ENCODE data around the gene PRKAR1B.
"Not testable (repeated sequence)": the region's sequence is repeated elsewhere in the genome, so short reads cannot be mapped to it uniquely, and the experiment has no call there.

PRKAR1B gene

DNA sequence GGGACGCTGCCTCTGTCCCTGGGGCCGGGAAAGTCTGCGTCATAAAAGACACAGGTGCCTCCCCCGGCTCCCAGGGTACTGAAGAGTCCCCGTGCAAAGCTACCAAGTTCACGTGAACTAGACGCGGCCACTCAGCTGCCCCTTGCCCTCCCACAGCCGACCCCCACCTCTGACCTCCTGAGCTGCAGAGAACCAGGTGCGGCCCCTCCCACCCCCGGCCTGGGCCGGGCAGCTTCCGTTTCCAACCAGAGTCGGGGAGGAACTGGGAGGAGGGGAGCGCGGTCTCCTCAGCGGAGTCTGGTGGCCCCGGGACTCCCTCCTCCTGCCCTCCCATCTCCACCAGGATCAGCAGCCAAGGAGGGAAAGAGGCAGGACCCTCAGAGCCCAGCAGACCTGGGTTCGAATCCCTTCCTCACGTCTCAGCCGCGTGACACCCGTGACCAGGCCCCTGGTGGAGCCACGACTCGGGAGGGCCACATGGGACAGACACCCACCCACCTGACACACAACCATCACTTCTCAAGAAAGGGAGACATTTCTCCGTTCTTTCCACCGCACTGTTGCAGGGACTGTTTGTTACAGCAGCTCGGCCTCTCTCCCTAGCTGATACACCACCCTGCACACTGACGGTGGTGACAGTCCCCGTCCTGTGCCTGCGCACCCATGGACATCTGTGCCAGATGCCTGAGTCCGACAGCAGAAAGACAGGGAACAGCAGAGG, 170.1 kb downstream of the PRKAR1B start:
- DNase-seq (ENCODE audit: low read depth): no peak

DNA sequence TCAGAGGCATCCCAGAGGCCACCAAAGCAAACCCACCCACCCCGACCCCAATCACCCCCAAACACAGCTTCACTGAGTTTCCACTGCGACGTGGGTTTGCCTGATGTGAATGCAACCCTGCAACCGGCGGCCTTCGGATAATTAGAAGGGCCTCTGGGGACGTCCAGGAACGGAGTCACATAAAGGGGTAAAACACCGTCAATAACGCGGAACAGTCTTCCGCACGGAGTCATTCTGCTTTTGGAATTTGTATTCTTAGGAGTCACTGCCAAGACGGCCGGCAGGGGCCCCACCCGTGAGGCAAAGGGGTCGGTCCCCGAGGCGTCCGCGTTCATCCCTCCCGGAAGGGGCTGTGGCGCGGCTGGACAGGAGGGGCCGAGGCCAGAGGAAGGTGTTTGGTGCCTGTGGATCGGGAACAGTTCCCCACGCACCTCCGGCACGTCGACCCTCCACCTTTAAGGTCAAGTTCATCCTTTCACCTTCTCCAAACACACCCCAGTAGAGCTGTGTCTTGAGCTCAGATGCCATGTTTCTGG, 170.7 kb downstream of the PRKAR1B start:
- no peak for DNase-seq (ENCODE audit: low read depth)

DNA sequence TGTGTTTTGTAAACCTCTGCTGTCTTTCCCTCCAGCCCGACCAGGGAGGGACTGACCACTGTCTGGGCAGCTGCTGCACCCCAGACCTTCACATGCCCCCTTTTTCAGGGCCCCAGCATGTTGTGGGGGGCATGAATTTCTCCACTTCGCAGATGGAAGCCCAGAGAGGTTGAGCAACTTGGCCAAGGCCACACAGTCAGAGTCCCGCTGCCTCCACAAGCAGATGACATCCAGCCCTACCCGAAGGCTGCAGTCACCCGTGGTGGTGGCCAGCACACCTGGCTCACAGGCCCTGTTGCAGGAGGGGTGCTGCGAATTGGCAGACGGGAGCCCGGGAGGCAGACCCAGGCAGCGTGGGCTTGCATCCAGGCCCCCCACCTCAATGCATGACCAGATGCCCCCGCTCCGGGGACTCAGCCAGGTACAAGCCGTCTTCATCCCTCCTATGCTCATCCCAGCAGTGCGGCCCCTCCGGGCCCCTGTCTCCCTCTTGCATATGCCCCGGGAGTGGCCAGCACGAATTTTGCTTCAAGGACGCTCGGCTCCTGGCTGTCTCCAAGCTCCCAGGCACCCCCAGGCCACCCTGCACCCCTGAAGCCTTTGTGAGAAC, 171.4 kb downstream of the PRKAR1B start:
- no peak for DNase-seq (ENCODE audit: low read depth)

DNA sequence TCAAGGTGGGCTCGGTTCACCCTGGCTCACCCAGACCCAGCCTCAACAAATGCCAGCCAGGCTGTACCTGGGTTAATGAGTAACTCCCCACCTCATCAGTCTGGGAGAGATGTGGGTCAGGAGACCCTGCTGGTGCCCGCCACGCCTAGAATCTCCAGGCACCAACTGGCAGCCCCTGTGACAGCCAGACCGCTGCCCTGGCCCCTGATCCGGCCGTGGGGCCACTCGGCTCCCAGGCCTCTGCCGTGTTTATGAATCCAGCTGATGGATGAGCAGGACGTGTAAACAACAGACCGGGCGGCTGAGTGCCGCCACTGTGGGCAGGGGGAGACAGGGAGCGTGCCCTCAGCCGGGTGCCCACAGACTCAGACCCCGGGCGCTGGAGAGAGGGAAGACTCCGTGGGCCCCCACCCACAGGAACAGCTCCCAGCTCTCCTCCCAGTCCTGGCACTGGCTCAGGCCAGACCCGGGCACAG, 173.4 kb downstream of the PRKAR1B start:
- DNase-seq (ENCODE audit: low read depth): no peak

DNA sequence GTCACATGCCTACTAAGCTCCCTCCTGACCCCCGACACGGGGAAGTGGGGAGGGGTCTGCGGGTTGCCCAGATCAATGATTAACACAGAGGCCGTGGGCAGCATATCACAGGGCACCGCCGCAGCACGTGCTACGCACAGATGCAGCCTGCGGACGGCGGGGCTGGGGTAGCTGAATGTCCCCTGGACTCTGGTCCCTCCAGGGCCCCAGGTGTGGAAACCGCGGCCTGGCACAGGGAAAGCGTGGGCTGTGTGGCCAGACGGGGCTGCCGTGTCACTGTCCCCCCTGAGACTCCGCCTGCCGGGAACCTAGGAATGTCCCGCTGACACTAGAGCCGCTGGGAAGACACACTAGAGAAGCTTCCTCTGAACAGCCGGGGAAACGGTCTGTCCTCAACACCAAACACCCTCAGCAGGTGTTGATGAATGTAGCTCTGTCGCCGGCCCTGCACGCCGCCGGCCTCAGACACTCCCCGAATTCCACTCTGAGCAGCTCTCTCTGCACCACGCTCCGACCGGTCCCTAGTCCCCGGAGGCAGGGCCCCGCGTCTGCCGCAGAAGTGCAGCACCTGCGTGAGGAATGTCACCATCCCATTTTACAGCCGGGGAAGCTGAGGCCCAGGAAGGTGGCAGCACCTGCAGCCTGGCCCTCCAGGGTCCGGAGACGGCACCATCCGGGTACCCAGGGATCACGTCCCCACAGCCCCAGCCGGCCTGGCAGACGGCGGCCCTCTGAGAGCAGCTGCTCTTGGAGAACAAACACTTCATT, 174.0 kb downstream of the PRKAR1B start:
- DNase-seq (ENCODE audit: low read depth): no peak

DNA sequence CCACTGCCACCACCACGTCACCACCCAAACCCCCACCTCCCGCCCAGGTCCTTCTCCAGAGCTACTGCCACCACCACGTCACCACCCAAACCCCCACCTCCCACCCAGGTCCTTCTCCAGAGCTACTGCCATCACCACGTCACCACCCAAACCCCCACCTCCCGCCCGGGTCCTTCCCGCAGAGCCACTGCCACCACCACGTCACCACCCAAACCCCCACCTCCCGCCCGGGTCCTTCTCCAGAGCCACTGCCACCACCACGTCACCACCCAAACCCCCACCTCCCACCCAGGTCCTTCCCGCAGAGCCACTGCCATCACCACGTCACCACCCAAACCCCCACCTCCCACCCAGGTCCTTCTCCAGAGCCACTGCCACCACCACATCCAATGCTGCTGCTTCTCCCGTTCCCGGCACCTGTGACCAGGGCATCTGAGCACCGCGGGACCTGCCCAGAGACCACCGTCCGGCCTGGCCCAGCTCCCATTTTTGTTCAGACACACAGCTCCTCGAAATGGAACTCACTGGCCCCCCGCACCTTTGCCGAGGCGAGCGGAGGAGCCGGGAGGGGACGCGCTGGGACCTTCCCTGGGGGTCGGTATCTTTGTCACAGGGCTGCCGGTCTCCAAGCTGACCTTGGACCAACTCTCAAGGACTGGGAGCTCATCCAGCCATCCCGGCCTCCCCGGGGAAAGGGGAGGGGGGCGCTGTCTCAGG, 174.8 kb downstream of the PRKAR1B start:
- not testable (repeated sequence) for DNase-seq (ENCODE audit: low read depth)

DNA sequence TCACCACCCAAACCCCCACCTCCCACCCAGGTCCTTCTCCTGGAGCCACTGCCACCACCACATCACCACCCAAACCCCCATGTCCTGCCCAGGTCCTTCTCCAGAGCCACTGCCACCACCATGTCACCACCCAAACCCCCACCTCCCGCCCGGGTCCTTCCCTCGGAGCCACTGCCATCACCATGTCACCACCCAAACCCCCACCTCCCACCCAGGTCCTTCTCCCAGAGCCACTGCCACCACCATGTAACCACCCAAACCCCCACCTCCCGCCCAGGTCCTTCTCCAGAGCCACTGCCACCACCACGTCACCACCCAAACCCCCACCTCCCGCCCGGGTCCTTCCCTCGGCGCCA, 175.5 kb downstream of the PRKAR1B start:
- not testable (repeated sequence) for DNase-seq (ENCODE audit: low read depth)

DNA sequence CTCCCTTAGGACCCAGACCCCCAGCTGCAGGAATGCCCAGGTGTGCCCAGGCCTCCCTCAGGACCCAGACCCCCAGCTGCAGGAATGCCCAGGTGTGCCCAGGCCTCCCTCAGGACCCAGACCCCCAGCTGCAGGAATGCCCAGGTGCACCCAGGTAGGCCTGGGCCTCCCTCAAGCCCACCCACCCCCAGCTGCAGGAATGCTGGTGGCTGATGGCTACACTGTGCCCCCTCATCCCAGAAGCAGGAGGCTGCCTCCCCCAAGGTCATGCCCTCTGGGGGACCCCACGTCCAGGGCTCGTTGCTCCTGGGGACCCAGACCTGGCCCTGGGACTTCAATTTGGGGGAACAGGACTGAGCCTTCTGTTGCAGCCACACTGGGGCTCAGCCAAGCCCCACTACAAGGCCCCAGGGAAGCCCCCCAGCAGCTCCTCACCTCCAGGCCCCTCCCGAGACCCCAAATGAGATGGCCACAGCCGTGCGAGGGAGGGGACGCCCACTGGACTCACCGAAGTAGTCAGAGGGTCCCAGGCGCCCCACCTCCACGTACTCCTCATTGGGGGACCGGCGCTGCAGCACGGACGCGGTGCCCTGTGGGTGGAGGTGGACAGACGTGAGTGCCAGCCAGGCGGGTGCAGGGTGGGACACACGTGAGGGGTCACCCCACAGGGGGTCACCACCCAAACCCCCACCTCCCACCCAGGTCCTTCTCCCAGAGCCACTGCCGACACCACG, 176.0 kb downstream of the PRKAR1B start:
- DNase-seq (ENCODE audit: low read depth): no peak

DNA sequence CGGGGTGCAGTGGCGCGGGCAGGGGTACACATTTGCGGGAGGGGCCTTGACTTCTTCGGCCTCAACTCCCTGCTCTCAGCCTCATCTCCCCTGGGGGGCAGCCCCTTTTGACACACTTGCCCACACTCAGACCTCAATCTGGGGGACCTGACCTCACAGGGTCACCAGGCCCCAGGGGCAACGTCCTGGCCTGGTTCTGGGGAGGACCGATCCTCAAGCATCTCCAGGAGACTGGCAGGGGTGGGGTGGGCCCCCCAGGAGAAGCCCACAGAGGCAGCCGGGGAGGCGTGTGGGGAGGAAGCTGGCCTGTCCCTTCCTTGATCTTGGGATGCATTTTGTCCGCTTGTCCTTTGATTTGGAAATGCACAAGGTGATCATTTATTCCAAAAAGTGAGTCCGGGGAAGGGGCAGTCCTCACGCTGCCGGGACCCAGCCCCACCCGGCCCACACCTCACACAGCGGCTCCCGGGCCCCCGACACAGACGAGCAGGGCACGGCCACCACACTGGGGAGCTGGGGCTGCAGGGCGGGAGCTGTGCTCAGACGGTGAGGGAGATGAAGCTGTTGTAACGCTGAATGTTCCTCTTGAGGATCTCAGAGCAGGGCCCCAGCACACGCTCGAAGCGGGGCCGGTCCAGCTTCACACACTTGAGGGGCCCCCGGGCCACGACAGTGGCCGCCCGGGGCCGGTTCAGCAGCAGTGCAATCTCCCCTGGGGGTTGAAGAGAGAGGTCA, 177.0 kb downstream of the PRKAR1B start:
- DNase-seq (ENCODE audit: low read depth): no peak

DNA sequence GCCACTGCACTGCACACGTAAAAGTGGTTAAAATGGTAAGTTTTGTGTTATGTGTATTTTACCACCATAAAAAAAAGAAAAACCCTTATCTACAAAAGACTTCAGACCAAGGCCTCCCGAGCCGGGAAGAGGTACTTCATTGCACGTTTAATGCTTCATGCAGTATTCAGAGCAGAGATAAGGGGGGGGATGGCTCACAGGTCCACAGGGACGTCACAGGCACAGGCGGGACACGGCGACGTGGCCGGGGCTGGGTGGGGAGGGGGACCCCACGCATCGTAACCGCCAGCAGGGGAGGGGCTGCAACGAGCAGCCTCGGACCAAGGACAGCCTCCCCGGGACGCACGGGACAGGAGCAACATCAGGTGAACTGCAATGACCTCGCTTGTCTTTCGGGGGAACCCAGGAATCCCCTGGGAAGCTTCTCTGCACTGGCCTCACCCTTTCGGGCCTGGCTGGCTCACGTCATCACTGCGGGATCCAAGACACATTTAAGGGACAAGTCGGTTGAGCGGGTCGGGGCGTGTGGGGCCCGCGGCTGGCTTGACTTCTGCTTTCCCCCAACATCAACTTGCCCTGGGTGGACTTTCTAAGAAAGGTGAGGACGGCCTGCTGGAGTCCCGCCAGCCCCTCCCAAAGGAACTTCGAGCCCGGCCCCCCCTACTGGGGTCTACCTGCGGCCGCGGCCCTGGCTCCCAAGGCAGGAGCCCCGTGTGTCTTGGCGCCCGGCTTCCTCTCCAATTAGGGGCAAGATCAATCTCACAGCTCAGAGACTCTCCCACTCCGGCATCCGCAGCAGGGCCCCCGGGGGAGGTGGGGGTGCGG, 177.8 kb downstream of the PRKAR1B start:
- no peak for DNase-seq (ENCODE audit: low read depth)

DNA sequence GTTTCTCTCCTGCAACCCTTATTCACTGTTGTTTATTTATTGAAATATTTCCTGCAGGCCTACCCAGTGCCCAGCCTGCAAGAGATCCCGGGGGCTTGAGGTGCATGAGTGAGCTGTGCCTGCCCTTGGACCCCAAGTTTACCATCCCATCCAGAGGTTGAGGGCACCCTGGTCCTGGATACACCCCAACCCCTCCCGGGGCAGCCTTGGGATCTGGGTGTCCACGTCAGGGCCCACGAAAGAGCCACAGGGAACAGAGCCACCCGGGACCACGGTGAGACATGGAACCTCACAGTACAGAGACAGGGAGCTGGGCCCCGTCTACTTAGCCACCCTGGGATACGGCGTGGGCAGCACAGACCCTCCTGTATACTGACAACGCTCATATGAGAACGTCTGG, 178.7 kb downstream of the PRKAR1B start:
- no peak for DNase-seq (ENCODE audit: low read depth)

DNA sequence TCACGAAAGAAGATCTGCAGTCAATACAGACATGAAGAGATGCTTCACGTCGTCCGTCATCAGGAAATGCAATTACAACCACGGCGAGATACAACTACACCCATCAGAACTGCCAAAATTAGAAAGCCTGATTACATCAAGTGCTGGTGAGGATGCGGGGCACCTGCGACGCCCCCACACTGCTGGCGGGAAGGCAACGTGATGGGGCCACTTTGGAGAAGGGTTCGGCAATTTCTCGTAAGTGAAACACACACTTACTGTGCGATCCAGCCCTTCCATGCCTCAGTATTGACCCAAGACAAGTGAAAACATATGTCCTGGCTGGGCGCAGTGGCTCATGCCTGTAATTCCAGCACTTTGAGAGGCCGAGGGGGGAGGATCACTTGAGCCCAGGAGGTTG, 181.6 kb downstream of the PRKAR1B start:
- DNase-seq (ENCODE audit: low read depth): no peak

DNA sequence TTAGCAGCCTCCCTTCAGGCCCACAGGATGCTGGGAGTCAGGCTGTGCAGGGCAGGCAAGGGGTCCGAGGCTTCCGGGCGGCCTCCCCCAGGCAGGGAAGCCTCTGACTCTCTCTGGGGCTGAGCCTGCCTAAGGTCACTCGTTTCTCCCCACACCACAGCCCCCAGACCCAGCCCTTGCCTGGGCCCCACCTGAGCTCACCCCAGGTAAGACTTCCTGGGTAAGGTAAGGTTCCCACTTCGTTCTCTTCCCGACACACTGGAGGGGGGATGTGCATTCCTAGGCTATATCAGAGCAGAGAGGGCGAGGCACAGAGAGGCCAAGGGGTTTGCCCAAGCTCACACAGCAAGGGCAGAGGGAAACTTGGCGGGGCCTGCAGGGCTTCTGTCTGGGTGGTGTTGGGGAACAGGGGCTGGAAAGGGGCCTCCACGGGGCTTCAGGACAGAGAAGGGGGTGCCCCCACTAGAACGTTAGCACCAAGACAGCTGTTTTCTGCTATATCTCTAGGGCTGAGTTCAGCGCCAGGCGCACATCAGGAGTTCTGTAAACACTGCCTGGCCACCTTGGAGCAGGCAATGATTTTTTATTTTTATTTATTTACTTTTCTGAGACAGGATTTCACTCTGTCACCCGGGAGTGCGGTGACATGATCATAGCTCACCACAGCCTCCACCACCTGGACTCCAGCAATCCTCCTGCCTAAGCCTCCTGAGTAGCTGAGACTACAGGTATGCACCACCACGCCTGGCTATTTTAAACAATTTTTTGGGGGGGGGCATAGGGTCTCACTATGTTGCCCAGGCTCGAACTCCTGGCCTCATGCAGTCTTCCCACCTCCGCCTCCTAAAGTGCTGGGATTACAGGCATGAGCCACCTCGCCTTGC, 182.5 kb downstream of the PRKAR1B start:
- DNase-seq (ENCODE audit: low read depth): no peak

DNA sequence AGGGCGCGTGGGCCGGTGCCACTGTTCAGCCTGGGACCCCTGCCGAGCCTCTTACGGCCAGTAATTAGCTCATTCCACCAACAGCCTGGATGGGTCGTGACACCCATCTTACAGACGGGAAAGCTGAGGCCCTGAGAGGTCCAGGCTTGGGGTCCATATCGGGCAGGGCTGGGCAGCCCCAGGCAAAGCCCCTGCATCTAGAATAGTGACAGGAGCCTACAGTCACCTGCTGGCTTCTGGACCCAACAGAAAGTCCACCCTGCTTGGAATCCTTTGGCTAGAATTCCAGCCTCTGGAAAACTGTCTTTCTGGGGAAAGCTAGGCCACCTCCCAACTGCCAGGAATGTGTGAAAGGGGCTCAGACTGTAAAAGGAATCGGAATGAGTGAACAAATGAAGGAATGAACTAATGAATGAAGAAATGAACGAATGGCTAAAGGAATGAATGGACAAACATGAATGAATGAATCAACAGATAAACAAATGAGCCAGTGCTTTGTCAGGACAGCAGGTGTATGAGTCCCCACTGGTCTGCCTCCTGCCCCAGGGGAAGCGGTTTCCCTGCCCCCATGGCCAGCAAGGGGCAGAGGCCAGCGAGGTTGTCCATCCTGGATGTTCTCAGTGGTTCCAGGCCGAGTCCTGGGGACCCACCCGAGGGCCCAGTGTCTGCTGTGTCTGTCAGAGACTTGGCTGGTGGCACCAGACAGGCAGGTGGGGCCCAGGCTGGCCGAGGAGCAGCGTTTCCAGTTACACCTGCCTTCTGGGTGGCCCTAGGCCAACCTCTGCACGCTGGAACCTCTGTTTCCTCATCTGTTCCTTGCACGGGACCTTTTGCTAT, 183.4 kb downstream of the PRKAR1B start:
- DNase-seq (ENCODE audit: low read depth): no peak

DNA sequence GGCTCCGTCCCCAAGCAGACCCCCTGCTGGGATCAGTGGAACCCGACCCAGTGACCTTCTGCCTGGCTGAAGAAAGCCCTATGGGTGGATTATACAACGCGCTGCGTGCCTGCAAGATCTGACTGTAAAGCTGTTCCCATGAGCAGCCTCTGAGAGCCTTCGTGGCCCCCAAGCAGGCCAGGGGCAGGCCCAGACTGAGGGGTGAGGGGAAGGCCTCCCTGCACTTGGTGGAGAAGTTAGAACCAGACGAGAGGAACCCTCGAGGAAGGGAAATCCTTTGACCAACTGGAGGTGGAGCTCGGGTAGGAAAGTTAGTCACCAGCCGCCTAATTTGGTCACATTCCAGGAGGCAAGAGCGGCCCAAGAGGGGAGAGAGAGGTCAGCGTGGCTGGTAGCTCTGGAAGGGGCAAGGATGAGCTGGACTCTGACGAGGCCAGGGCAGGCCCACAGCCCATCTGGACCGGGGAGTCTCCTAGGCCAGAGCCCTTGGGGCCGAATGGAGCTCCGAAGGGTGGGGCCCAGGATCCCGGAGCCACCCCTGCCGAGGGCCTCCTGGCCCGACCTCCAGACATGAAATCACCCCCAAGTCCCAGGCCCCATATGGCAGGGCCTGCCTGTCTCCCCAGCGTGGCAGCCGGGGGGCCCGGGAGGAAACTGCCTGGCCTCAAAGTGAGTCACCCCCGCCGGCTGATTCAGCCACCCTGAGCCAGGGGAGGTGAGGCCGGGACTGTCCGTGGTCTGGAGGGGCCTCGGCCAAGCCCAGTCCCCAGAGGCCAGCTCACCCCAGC, 184.2 kb downstream of the PRKAR1B start:
- no peak for DNase-seq (ENCODE audit: low read depth)

DNA sequence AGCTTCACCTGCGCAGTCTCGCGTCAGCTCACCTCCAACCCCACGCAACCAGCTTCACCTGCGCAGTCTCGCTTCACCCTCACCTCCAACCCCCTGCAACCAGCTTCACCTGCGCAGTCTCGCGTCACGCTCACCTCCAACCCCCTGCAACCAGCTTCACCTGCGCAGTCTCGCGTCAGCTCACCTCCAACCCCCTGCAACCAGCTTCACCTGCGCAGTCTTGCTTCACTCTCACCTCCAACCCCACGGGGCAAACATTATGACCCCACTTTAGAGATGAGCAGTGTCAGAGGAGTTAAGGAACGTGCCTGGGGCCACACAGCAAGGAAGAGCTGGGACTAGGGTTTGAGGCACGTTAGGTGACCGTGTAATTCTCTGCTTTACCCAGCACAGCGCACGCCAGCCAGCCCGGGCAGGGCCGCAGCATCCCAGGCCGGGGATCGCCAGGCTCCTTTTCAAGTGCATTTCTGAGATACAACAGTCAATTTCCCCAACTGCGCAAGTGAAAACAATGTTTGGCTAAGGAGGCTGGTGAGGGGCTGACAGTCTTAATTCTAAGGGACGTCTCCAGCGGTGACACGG, 184.9 kb downstream of the PRKAR1B start:
- DNase-seq (ENCODE audit: low read depth): no peak

DNA sequence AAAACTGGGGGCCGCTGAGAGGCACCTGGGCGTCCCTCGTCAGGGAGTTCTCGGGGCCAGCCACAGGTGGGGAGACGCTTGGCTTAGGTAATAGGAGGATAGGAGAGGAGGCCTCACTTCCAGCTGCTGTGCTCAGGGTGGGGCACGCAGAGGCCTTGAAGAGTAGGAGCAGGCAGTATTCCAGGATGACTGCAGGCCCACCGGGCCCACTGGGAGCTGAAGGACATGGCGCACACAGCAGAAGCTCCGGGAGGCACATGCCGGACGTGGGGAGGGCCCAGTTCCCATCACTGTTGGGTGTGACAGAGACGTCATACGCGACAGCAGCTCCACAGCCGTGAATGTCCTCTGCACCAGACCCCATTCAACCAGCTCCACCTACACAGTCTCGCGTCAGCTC, 185.4 kb downstream of the PRKAR1B start:
- DNase-seq (ENCODE audit: low read depth): no peak
